Fibroblast of lung (primary cell): ENCODE measurements around the gene ZNF600. TPM values are rescaled to one million over a fixed set of nuclear protein-coding genes. Genes with fewer than 3 reads are reported as not detected.
"Not testable (repeated sequence)": the region's sequence is repeated elsewhere in the genome, so short reads cannot be mapped to it uniquely, and the experiment has no call there.

Source experiments
- DNase-seq, 2 donors: peaks; one replicate each; pipeline versions ENCODE4 v3.0.0 to v3.0.0-alpha.2; 2010; ENCODE audit warnings: low read depth in 2 of 2
- H2AFZ ChIP-seq: 2 replicates; pipeline ENCODE4 v1.5.1; 2012; ENCODE audit warnings: low read length, control low read depth, inconsistent platforms
- H3K27ac ChIP-seq: 2 replicates; pipeline ENCODE4 v1.5.1; 2011; ENCODE audit warnings: low read length, control low read depth; ENCODE audit not compliant: insufficient read depth
- H3K27me3 ChIP-seq: 2 replicates; pipeline ENCODE4 v1.5.1; 2011; ENCODE audit warnings: mild to moderate bottlenecking, low read length; ENCODE audit not compliant: control insufficient read depth, insufficient read depth
- H3K36me3 ChIP-seq: 2 replicates; pipeline ENCODE4 v1.5.1; 2011; ENCODE audit warnings: low read length; ENCODE audit not compliant: control insufficient read depth, insufficient read depth
- H3K4me1 ChIP-seq: 2 replicates; pipeline ENCODE4 v1.5.1; 2011; ENCODE audit warnings: low read length; ENCODE audit not compliant: control insufficient read depth, insufficient read depth; ENCODE audit errors: extremely low read depth
- H3K4me2 ChIP-seq: 2 replicates; pipeline ENCODE4 v1.5.1; 2011; ENCODE audit warnings: low read length, control low read depth; ENCODE audit not compliant: insufficient read depth; ENCODE audit errors: extremely low read depth
- H3K4me3 ChIP-seq, 4 experiments: fragments of 200-600 bp in 1 of 4; sonication (generic) in 1 of 4; replicated peaks in 1 of 4; 2 replicates each; pipeline ENCODE4 v1.5.1; 2011 to 2016; ENCODE audit warnings: low read length in 4 of 4, low read depth in 3 of 4, mild to moderate bottlenecking in 3 of 4, control low read depth in 2 of 4, inconsistent platforms in 1 of 4, mixed read lengths in 1 of 4; ENCODE audit not compliant: insufficient read depth in 1 of 4; ENCODE audit errors: control extremely low read depth in 1 of 4
- H3K79me2 ChIP-seq: 2 replicates; pipeline ENCODE4 v1.5.1; 2012; ENCODE audit warnings: mild to moderate bottlenecking, low read length, inconsistent platforms; ENCODE audit not compliant: control insufficient read depth, insufficient read depth
- H3K9ac ChIP-seq: 2 replicates; pipeline ENCODE4 v1.5.1; 2011; ENCODE audit warnings: mild to moderate bottlenecking, low read length, control low read depth; ENCODE audit not compliant: insufficient read depth
- H3K9me3 ChIP-seq: 2 replicates; pipeline ENCODE4 v1.5.1; 2012; ENCODE audit warnings: low read depth, low read length; ENCODE audit not compliant: control insufficient read depth, insufficient read depth
- H4K20me1 ChIP-seq: 2 replicates; pipeline ENCODE4 v1.5.1; 2011; ENCODE audit warnings: low read length; ENCODE audit not compliant: control insufficient read depth, insufficient read depth; ENCODE audit errors: extremely low read depth
- CTCF ChIP-seq, 2 donors: IDR thresholded peaks in 1 of 2; conservative IDR thresholded peaks in 1 of 2; 1 replicate in 1 of 2; 2 replicates in 1 of 2; pipeline ENCODE4 v1.5.1; 2011 to 2012; ENCODE audit warnings: low read length in 2 of 2, control low read depth in 1 of 2, inconsistent platforms in 1 of 2, low read depth in 1 of 2, mild to moderate bottlenecking in 1 of 2
- EZH2 ChIP-seq: IDR thresholded peaks from 2 replicates; pipeline ENCODE4 v1.5.1; 2012; ENCODE audit warnings: low read length, control low read depth, mild to moderate bottlenecking; ENCODE audit errors: missing control alignments
- polyA plus RNA-seq, 2 donors: library from polyadenylated mRNA; depleted of rRNA in 1 of 2; stranded (reverse) in 1 of 2; unstranded in 1 of 2; fragments of >200 nt; gene quantifications; 2 replicates each; pipeline ENCODE4 v1.2.1, GENCODE V29; 2011 to 2012; ENCODE audit warnings: missing spikeins in 1 of 2
- total RNA-seq: library from RNA; depleted of rRNA; stranded (reverse); fragments of >200 nt; gene quantifications from 2 replicates; pipeline ENCODE4 v1.2.1, GENCODE V29; 2014

Gene ZNF600
- total and polyA plus RNA-seq, 2 donors (not counting 1 experiment from before 2014, with no cell fraction given) = 2.7 to 5.0 TPM

- no peaks in the 10 kb centered on the region for H4K20me1 ChIP-seq
- H3K4me2 ChIP-seq = no peak overlapping the region
- TF ChIP-seq EZH2 (no peak), CTCF (conservative IDR thresholded peaks at IDR 0.05 in 1 of 2, IDR thresholded peaks at IDR 0.05 in 1 of 2; ENCODE audit: low read depth in 1 of 2, low read length in 2 of 2) (no peak)
- H3K27ac ChIP-seq = no peak overlapping the region
- no peak overlapping the region for H3K9ac ChIP-seq
- no peaks in the 10 kb centered on the region for H3K27me3 ChIP-seq
- no peak overlapping the region for H3K4me3 ChIP-seq
- H2AFZ ChIP-seq = no peak overlapping the region
- H3K4me1 ChIP-seq = no peaks in the 10 kb centered on the region
- no peaks in the 10 kb centered on the region for H3K79me2 ChIP-seq
- DNase-seq = no peak
- H3K36me3 ChIP-seq = no peaks in the 10 kb centered on the region
- no peaks in the 10 kb centered on the region for H3K9me3 ChIP-seq
Measured at GRCh38 chr19:52825765-52826164, 39.2 kb upstream of the ZNF600 start.

DNA sequence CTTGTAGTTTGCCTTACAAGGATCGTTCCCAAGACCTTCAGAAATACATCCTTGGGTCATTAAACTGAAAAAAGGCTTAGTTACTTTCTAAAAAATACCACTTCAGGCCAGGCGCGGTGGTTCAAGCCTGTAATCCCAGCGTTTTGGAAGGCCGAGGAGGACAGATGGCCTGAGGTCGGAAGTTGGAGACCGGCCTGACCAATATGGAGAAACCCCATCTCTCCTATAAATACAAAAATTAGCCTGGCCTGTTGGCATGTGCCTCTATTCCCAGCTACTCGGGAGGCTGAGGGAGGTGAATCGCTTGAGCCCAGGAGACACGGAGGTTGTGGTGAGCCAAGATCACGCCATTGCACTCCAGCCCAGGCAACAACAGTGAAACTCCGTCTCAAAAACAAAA, 37.1 kb upstream of the ZNF600 start:
- Histone ChIP-seq H3K4me1 (no peaks in the 10 kb centered on the region), H3K4me3 (no peak overlapping the region), H3K36me3 (no peaks in the 10 kb centered on the region)

GRCh38 chr19:52821204-52821960, 34.8 kb upstream of the ZNF600 start, which contains the start of gene ZNF28:
Gene ZNF28, minus strand, starts transcription at chr19:52821633. Its CDS starts 3,675 bp downstream, at chr19:52817958.
- DNase-seq = peak; percentile 32 to 50
- peak within 1 kb of the TSS; percentile 9 for H3K9ac ChIP-seq
- H3K4me3 ChIP-seq = peak within 1 kb of the TSS; percentile 56 to 82 (median 68)
- peak within 1 kb of the TSS; percentile 67 for H2AFZ ChIP-seq
- H3K36me3 ChIP-seq, H3K79me2 ChIP-seq, H3K9me3 ChIP-seq, H3K27me3 ChIP-seq, H3K4me1 ChIP-seq, H4K20me1 ChIP-seq: not testable (repeated sequence)
- peak within 1 kb of the TSS; percentile 28 for H3K4me2 ChIP-seq
- H3K27ac ChIP-seq = peak within 1 kb of the TSS; percentile 43

More for the DNA sequence above, 37.1 kb upstream of the ZNF600 start:
- no peak overlapping the region for H3K9ac ChIP-seq
- no peak overlapping the region for H2AFZ ChIP-seq
- no peaks in the 10 kb centered on the region for H3K9me3 ChIP-seq
- H3K4me2 ChIP-seq = no peak overlapping the region
- H4K20me1 ChIP-seq = no peaks in the 10 kb centered on the region
- H3K27me3 ChIP-seq = no peaks in the 10 kb centered on the region
- TF ChIP-seq CTCF (conservative IDR thresholded peaks at IDR 0.05 in 1 of 2, IDR thresholded peaks at IDR 0.05 in 1 of 2; ENCODE audit: low read depth in 1 of 2, low read length in 2 of 2) (no peak), EZH2 (no peak)
- no peak for DNase-seq
- H3K79me2 ChIP-seq = no peaks in the 10 kb centered on the region
- no peak overlapping the region for H3K27ac ChIP-seq

DNA sequence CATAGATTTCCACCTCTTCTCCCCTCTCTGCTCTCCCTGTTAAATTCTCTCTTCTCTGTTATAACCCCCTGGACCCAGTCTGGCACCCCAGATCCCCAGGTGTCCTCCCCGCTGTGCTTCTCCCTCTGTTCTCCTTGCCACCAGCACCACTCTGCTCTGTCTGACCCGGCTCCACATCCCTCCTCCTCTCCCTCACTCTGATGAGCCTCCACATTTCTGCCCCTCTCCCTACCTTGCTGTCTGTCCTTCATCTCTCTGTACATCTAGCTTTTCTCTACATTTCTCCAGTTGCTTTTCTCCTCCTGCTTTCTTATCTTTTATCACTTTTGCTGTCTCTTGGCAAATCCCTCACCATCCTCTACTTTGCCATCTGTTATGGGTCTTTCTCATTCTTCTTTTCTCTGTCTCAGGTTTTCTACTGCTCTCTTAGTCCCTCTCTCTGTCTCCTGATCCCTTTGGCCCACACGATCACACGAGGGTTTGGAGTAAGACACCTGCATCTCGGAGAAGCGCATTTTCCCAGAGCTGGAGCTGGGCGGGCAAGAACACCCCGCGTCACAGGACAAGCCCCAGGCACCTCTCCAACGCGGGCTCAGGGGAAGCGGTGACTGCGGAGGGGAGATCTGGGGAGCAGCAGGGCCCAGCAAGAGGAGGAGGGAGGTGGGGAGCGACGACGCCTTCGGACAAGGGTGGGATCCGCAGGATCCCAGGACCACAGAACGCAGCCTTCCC, 34.0 kb upstream of the ZNF600 start:
- not testable (repeated sequence) for H4K20me1 ChIP-seq, H3K79me2 ChIP-seq, H3K4me1 ChIP-seq, H3K27me3 ChIP-seq, H3K9me3 ChIP-seq, H2AFZ ChIP-seq, H3K36me3 ChIP-seq
- peak overlapping the region; percentile 28 for H3K4me2 ChIP-seq
- peak overlapping the region; percentile 43 for H3K27ac ChIP-seq
- peak overlapping the region; percentile 9 for H3K9ac ChIP-seq
- peak; percentile 12 to 18 for DNase-seq
- H3K4me3 ChIP-seq = peak overlapping the region; percentile 56 to 82 (median 68)
